ENCODE data around the gene MYO3A.
"Not testable (repeated sequence)": the region's sequence is repeated elsewhere in the genome, so short reads cannot be mapped to it uniquely, and the experiment has no call there.

Gene MYO3A

GRCh38 chr10:26090026-26090425 lies 156.0 kb downstream of the MYO3A start:
- DNase-seq (ENCODE audit: low spot score): no peak

DNA sequence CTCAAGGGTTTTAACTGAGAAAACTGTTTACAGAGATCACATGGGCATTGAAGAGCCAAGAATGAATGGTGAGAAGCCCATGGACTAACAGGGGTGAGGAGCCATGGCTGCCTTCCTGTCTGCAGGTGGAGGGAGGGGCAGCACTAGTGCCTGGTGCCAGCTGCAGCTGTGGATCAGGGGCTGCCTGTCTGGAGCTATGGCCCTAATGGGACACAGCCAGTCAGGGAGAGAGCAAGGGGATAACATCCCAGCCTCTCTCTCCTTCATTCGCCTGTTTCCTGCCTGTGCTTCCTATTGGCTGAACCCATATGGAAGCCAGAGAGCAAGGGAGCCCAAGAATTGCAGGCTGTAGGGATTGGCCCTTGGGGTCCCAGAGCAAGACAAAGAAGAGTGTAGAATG lies 156.7 kb downstream of the MYO3A start:
- DNase-seq (ENCODE audit: low spot score): no peak

GRCh38 chr10:26093229-26093628 lies 159.2 kb downstream of the MYO3A start:
- no peak for DNase-seq (ENCODE audit: low spot score)

- no peak for DNase-seq (ENCODE audit: low spot score)
Observed at GRCh38 chr10:26095781-26096180, 161.8 kb downstream of the MYO3A start.

DNA sequence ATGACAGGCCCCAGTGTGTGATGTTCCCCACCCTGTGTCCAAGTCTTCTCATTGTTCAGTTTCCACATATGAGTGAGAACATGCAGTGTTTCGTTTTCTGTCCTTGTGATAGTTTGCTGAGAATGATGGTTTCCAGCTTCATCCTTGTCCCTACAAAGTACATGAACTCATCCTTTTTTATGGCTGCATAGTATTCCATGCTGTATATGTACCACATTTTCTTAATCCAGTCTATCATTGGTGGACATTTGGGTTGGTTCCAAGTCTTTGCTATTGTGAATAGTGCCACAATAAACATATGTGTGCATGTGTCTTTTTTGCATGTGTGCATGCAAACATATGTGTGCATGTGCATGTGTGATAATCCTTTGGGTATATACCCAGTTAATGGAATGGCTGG lies 163.5 kb downstream of the MYO3A start:
- not testable (repeated sequence) for DNase-seq (ENCODE audit: low spot score)

DNA sequence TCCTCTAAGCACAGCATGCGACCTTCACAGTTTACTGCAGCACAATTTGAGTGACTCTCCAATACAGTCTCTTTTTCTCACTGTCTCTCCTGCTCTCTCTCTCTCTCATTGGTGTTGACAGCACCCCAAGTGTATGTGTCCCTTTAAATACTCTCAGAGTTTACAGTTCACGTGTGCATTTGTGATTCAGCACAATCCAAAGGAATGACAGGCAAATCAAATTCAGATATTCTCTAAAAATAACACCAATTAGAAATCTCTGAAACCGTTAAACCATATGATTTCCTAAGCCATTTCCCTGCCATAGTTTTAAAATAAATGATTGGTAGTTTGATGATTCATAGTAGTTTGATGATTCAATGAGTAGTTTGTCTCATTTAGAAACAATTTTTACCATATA lies 178.5 kb downstream of the MYO3A start:
- no peak for DNase-seq (ENCODE audit: low spot score)

GRCh38 chr10:26138613-26139012 lies 204.6 kb downstream of the MYO3A start:
- DNase-seq (ENCODE audit: low spot score): no peak

DNA sequence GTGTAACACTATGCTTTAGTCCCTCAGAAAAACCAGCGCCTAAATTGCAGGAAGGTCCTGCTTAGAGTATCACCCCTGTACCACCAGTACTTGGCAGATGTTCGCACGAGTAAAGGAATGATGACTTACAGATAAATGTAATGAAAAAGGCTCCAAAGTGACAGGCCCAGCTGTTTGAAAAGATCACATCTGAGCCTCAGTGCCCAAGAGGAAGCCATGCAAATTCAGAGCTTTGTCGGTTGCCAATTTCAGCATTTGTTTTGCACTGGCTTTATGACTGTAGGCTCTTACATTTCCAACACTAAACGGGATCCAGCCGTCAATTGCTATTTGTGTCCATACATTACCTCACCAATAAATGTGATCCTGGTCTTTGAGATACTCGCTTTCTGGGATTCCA lies 222.0 kb downstream of the MYO3A start:
- DNase-seq (ENCODE audit: low spot score): no peak

- DNase-seq (ENCODE audit: low spot score): no peak
Observed at GRCh38 chr10:26157734-26158133, 223.7 kb downstream of the MYO3A start.

GRCh38 chr10:26169466-26169865 lies 235.4 kb downstream of the MYO3A start:
- no peak for DNase-seq (ENCODE audit: low spot score)

DNA sequence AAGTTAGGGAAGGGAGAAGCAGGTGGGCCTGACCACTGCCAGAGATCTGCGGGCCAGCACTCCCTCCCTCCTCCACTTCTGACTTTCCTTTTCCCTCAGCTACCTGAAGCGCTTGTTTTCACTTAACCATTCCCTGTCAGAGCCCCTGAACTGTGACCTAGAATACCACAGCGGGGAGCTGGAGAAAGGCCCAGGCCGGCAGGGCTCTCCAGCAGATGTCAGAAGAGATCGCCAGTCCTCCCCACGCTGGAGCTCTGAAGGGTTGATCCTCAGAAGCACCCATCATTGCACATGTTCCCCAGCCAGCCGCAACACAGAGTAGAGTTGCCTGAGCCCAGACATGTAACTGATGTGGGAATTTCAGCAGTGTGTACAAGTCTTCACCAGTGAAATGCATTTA lies 238.1 kb downstream of the MYO3A start:
- DNase-seq (ENCODE audit: low spot score): no peak

DNA sequence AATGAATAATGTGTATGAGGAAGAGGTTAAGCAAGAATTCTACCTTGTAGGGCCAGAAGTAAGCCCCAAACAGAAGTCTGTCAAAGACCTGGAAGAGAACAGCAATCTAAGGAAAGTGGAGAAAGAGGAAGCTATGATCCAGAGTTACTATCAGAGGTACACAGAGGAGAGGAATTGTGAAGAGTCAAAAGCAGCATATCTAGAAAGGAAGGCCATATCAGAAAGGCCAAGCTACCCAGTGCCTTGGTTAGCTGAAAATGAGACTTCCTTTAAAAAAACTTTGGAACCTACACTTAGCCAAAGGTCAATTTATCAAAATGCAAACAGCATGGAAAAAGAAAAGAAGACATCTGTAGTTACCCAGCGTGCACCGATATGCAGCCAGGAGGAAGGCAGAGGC lies 239.8 kb downstream of the MYO3A start:
- no peak for DNase-seq (ENCODE audit: low spot score)

DNA sequence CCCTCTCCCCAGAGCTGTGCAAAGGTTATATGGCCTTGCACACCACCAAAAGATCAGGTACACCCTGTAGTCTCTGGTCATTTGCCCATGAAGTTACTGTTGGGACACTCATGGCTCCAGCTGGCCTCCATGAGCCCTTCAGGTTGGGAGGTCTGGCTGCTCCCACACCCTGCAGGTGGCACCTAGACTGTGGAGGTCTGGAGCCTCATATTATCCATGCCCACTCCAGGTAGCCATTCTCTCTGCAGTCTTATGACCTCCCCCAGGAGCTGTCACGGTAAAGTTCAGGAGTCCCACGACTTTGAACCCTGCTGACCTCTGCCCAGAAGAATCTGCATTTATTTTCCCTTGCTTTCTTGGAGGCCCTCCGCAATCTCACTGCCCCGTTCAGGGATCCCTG lies 243.3 kb downstream of the MYO3A start:
- no peak for DNase-seq (ENCODE audit: low spot score)

GRCh38 chr10:26194275-26194674 lies 260.2 kb downstream of the MYO3A start:
- no peak for DNase-seq (ENCODE audit: low spot score)

GRCh38 chr10:26197248-26197647 lies 263.2 kb downstream of the MYO3A start:
- DNase-seq (ENCODE audit: low spot score): no peak

GRCh38 chr10:26198119-26198518 lies 264.1 kb downstream of the MYO3A start:
- no peak for DNase-seq (ENCODE audit: low spot score)

- no peak for DNase-seq (ENCODE audit: low spot score)
Observed at GRCh38 chr10:26199841-26200240, 265.8 kb downstream of the MYO3A start.

DNA sequence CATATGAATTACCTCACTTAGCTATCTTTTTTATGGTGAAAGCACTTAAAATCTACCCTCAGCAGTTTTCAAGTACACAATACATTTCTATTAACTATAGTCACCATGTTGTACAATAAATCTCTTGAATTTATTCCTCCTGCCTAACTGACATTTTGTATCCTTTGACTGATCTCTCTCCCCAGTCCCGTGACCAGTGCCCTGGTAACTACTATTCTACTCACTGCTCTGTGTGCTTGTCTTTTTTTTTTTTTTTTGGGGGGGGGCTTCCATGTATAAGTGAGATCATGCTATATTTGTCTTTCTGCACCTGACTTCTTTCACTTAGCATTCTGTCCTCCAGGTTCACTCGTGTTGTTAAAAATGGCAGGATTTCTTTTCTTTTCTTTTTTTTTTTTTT lies 271.2 kb downstream of the MYO3A start:
- no peak for DNase-seq (ENCODE audit: low spot score)

- no peak for DNase-seq (ENCODE audit: low spot score)
Observed at GRCh38 chr10:26211781-26212444, 277.9 kb downstream of the MYO3A start.

- DNase-seq (ENCODE audit: low spot score): no peak
Observed at GRCh38 chr10:26212511-26212910, 278.5 kb downstream of the MYO3A start.

GRCh38 chr10:26213157-26213800 lies 279.2 kb downstream of the MYO3A start:
- no peak for DNase-seq (ENCODE audit: low spot score)

GRCh38 chr10:26214004-26214403 lies 280.0 kb downstream of the MYO3A start:
- no peak for DNase-seq (ENCODE audit: low spot score)

- DNase-seq (ENCODE audit: low spot score): no peak
Observed at GRCh38 chr10:26214551-26215395, 280.7 kb downstream of the MYO3A start.
